Upper lobe of left lung (tissue), 6 donors: ENCODE data around the gene MAP2K1. TPM values are rescaled to one million over a fixed set of nuclear protein-coding genes. Genes with fewer than 3 reads are reported as not detected.
"Not testable (repeated sequence)": the region's sequence is repeated elsewhere in the genome, so short reads cannot be mapped to it uniquely, and the experiment has no call there.

Experiments used
- ATAC-seq, 2 donors: fragments of 200-7000 bp; cut with Tn5 transposase; one replicate each; pipeline ENCODE4 v1.9.1; 2022; ENCODE audit warnings: mild to moderate bottlenecking in 2 of 2, moderate library complexity in 2 of 2; ENCODE audit not compliant: low FRiP score in 2 of 2
- DNase-seq, 2 donors: peaks; one replicate each; pipeline ENCODE4 v3.0.0-alpha.2; 2019 to 2020
- H3K27ac ChIP-seq, 4 donors: fragments of 200-600 bp; sonication (generic); one replicate each; pipeline ENCODE4 v1.5.1; 2016 to 2019
- H3K27me3 ChIP-seq, 4 donors: fragments of 200-600 bp; sonication (generic); one replicate each; pipeline ENCODE4 v1.5.1; 2017 to 2019
- H3K36me3 ChIP-seq, 4 donors: fragments of 200-600 bp; sonication (generic); one replicate each; pipeline ENCODE4 v1.5.1; 2016 to 2019
- H3K4me1 ChIP-seq, 4 donors: fragments of 200-600 bp; sonication (generic); one replicate each; pipeline ENCODE4 v1.5.1; 2018 to 2019
- H3K4me3 ChIP-seq, 4 donors: fragments of 200-600 bp; sonication (generic); one replicate each; pipeline ENCODE4 v1.5.1; 2017 to 2019; ENCODE audit warnings: mild to moderate bottlenecking in 2 of 4, moderate library complexity in 1 of 4
- H3K9me3 ChIP-seq, 4 donors: fragments of 200-600 bp; sonication (generic); one replicate each; pipeline ENCODE4 v1.5.1; 2018 to 2019
- CTCF ChIP-seq, 6 experiments: fragments of 450-650 bp in 4 of 6; fragments of 200-600 bp in 2 of 6; sonication (generic) in 2 of 6; IDR thresholded peaks; one replicate each; pipeline ENCODE4 v1.5.1; 2016 to 2019; ENCODE audit warnings: antibody characterized with exemption in 6 of 6
- EP300 ChIP-seq, 4 donors: sonication (generic); formaldehyde crosslinking; IDR thresholded peaks; one replicate each; pipeline ENCODE4 v1.5.1; 2017; ENCODE audit warnings: antibody characterized with exemption in 4 of 4, control low read depth in 2 of 4
- POLR2A ChIP-seq, 4 donors: fragments of 450-650 bp; IDR thresholded peaks; one replicate each; pipeline ENCODE4 v1.5.1; 2016 to 2017; ENCODE audit warnings: antibody characterized with exemption in 4 of 4, mild to moderate bottlenecking in 2 of 4
- POLR2AphosphoS5 ChIP-seq, 2 donors: sonication (generic); formaldehyde crosslinking; IDR thresholded peaks; one replicate each; pipeline ENCODE4 v1.5.1; 2017; ENCODE audit warnings: antibody characterized with exemption in 2 of 2
- WGBS, 2 donors: methylation state at CpG; one replicate each; pipeline ENCODE4 v1.1.5; 2017 to 2018; 5-methylcytosine and 5-hydroxymethylcytosine counted together
- total RNA-seq, 6 donors: library from RNA; depleted of rRNA in 4 of 6; stranded (reverse); fragments of >200 nt in 4 of 6; gene quantifications; one replicate each; pipeline versions ENCODE4 v1.1.0 to v1.2.1, GENCODE V29; 2016 to 2021
- donor health status: DM: no; HTN: no; CAD: no; lungs with moderate emphysema.
- donor health status: DM: no; HTN: yes; CAD: no; lungs with severe emphysema.

The MAP2K1 gene
- total RNA-seq, 6 donors from 2014 or later, result 38.5 to 80.3 (median 62.4) TPM

GRCh38 chr15:66456211-66456610, 69.5 kb downstream of the MAP2K1 start:
- WGBS, 2 donors, result 80 to 82% methylated on average over 3 of the region's 3 CpGs
- Histone ChIP-seq H3K27me3 (no peaks in the 10 kb centered on the region), H3K4me1 (no peaks in the 10 kb centered on the region), H3K9me3 (no peaks in the 10 kb centered on the region), H3K27ac (no peak overlapping the region), H3K4me3 (no peak overlapping the region), H3K36me3 (peaks cover 0 to 7% (median 0%) of the 10 kb centered on the region in 4 donors)
- ATAC-seq, result no peak
- TF ChIP-seq EP300 (IDR thresholded peaks at IDR 0.05) (no peak), POLR2A (IDR thresholded peaks at IDR 0.05) (no peak), CTCF (IDR thresholded peaks at IDR 0.05) (no peak), POLR2AphosphoS5 (IDR thresholded peaks at IDR 0.05) (no peak)
- no peak for DNase-seq

- TF ChIP-seq EP300 (IDR thresholded peaks at IDR 0.05), result no peak
- TF ChIP-seq CTCF (IDR thresholded peaks at IDR 0.05), result no peak
- no peak for TF ChIP-seq POLR2AphosphoS5 (IDR thresholded peaks at IDR 0.05)
- TF ChIP-seq POLR2A (IDR thresholded peaks at IDR 0.05), result no peak
- 83 to 92% methylated on average over 3 of the region's 3 CpGs for WGBS, 2 donors
- H3K4me1 ChIP-seq, result no peaks in the 10 kb centered on the region
- H3K27ac ChIP-seq, result no peak overlapping the region
- no peaks in the 10 kb centered on the region for H3K9me3 ChIP-seq
- ATAC-seq (no peak), DNase-seq (no peak)
- no peaks in the 10 kb centered on the region for H3K27me3 ChIP-seq
- peaks cover 0 to 4% (median 0%) of the 10 kb centered on the region in 4 donors for H3K36me3 ChIP-seq
- no peak overlapping the region for H3K4me3 ChIP-seq
Measured at GRCh38 chr15:66459818-66460615, 73.3 kb downstream of the MAP2K1 start.

- ATAC-seq, DNase-seq, H3K36me3 ChIP-seq, H3K9me3 ChIP-seq, H3K4me3 ChIP-seq, H3K27ac ChIP-seq, H3K27me3 ChIP-seq, H3K4me1 ChIP-seq: not testable (repeated sequence)
- 96 to 97% methylated on average over 5 to 6 of the region's 6 CpGs for WGBS, 2 donors
Measured at GRCh38 chr15:66461294-66461693, 74.6 kb downstream of the MAP2K1 start.

GRCh38 chr15:66461917-66462316, 75.2 kb downstream of the MAP2K1 start:
- no peak for ATAC-seq

GRCh38 chr15:66462627-66463026, 75.9 kb downstream of the MAP2K1 start:
- Histone ChIP-seq H3K4me3 (no peak overlapping the region), H3K9me3 (no peaks in the 10 kb centered on the region), H3K4me1 (no peaks in the 10 kb centered on the region), H3K36me3 (peaks cover 0 to 4% (median 0%) of the 10 kb centered on the region in 4 donors), H3K27ac (no peak overlapping the region), H3K27me3 (no peaks in the 10 kb centered on the region)
- ATAC-seq (no peak), DNase-seq (no peak)
- 71 to 78% methylated on average over 4 of the region's 4 CpGs for WGBS, 2 donors
- TF ChIP-seq EP300 (IDR thresholded peaks at IDR 0.05), result no peak
- TF ChIP-seq POLR2A (IDR thresholded peaks at IDR 0.05), result no peak
- no peak for TF ChIP-seq POLR2AphosphoS5 (IDR thresholded peaks at IDR 0.05)
- TF ChIP-seq CTCF (IDR thresholded peaks at IDR 0.05), result no peak

More at GRCh38 chr15:66461917-66462316, 75.2 kb downstream of the MAP2K1 start:
- H3K9me3 ChIP-seq, result no peaks in the 10 kb centered on the region
- H3K27ac ChIP-seq, result no peak overlapping the region
- 91 to 92% methylated on average over 2 of the region's 2 CpGs for WGBS, 2 donors
- no peak for DNase-seq
- no peaks in the 10 kb centered on the region for H3K27me3 ChIP-seq
- H3K36me3 ChIP-seq, result peaks cover 0 to 4% (median 0%) of the 10 kb centered on the region in 4 donors
- no peaks in the 10 kb centered on the region for H3K4me1 ChIP-seq
- TF ChIP-seq POLR2AphosphoS5 (IDR thresholded peaks at IDR 0.05) (no peak), POLR2A (IDR thresholded peaks at IDR 0.05) (no peak), EP300 (IDR thresholded peaks at IDR 0.05) (no peak), CTCF (IDR thresholded peaks at IDR 0.05) (no peak)
- H3K4me3 ChIP-seq, result no peak overlapping the region

GRCh38 chr15:66465294-66465693, 78.6 kb downstream of the MAP2K1 start:
- DNase-seq, H3K27ac ChIP-seq, H3K27me3 ChIP-seq, H3K9me3 ChIP-seq, ATAC-seq, H3K4me3 ChIP-seq, H3K4me1 ChIP-seq, H3K36me3 ChIP-seq: not testable (repeated sequence)
- WGBS, 2 donors, result 87 to 90% methylated on average over 6 of the region's 6 CpGs

- H3K9me3 ChIP-seq, H3K4me3 ChIP-seq, H3K36me3 ChIP-seq, H3K4me1 ChIP-seq, H3K27ac ChIP-seq, DNase-seq, H3K27me3 ChIP-seq, ATAC-seq: not testable (repeated sequence)
- WGBS, 2 donors, result 96 to 97% methylated on average over 11 of the region's 11 CpGs
Measured at GRCh38 chr15:66467162-66468040, 80.7 kb downstream of the MAP2K1 start.

- H3K36me3 ChIP-seq, H3K9me3 ChIP-seq, DNase-seq, H3K4me1 ChIP-seq, H3K4me3 ChIP-seq, H3K27me3 ChIP-seq, H3K27ac ChIP-seq, ATAC-seq: not testable (repeated sequence)
- WGBS, 2 donors, result 80 to 90% methylated on average over 4 of the region's 4 CpGs
Measured at GRCh38 chr15:66470825-66471224, 84.1 kb downstream of the MAP2K1 start.
